GM12878 (cell line): ENCODE results near the gene OPCML. TPM values are rescaled to one million over a fixed set of nuclear protein-coding genes. Genes with fewer than 3 reads are reported as not detected.

Experiments used
- ATAC-seq: fragments of 200-7000 bp; cut with Tn5 transposase; 3 replicates; pipeline ENCODE4 v1.9.1; 2020; ENCODE audit warnings: mild to moderate bottlenecking, moderate library complexity
- BruUV-seq: library from RNA; stranded (reverse); fragments of 400-500 nt; replicated peaks from 2 replicates; lab custom pipeline; 2021; lab: Mats Ljungman, UMichigan
- CTCF ChIA-PET: fragments of 300-600 bp; sonication (Branson Sonifier 250); formaldehyde crosslinking; extraction: SDS; loops from one replicate; lab custom pipeline; 2021; ENCODE audit warnings: inconsistent platforms; lab: Yijun Ruan, JAX
- POLR2A ChIA-PET: fragments of 350-600 bp; formaldehyde crosslinking; extraction: SDS; loops from one replicate; lab custom pipeline; 2021; ENCODE audit warnings: inconsistent platforms; lab: Charles Lee
- RAD21 ChIA-PET: fragments of 300-600 bp; sonication (Branson Sonifier 250); formaldehyde crosslinking; loops from one replicate; lab custom pipeline; 2023; ENCODE audit warnings: antibody characterized with exemption; ENCODE audit not compliant: unreplicated experiment; lab: Charles Lee
- SMC1A ChIA-PET: fragments of 300-600 bp; sonication (Branson Sonifier 250); formaldehyde crosslinking; loops from one replicate; lab custom pipeline; 2023; ENCODE audit not compliant: unreplicated experiment, uncharacterized antibody; lab: Charles Lee
- DNase-seq: peaks from one replicate; pipeline ENCODE4 v3.0.0-alpha.2; 2011; ENCODE audit warnings: low read depth, low spot score
- FAIRE-seq: peaks from 3 replicates; lab custom pipeline; 2011; peaks lifted over from hg19 to GRCh38; lab: Jason Lieb, UNC
- H2AFZ ChIP-seq: 2 replicates; pipeline ENCODE4 v1.6.0; 2011; ENCODE audit warnings: low read depth, low read length, control low read depth; ENCODE audit not compliant: control insufficient read depth
- H3K27ac ChIP-seq: 2 replicates; pipeline ENCODE4 v1.5.1; 2011; ENCODE audit warnings: control low read depth; ENCODE audit not compliant: control insufficient read depth, insufficient read depth
- H3K27me3 ChIP-seq, 2 experiments: replicated peaks in 1 of 2; 2 replicates each; pipeline versions ENCODE4 v1.6.0 to v1.6.1; 2011; ENCODE audit warnings: low read length in 1 of 2; ENCODE audit not compliant: control insufficient read depth in 2 of 2, insufficient read depth in 2 of 2
- H3K36me3 ChIP-seq, 2 experiments: 2 replicates each; pipeline ENCODE4 v1.5.1; 2011; ENCODE audit warnings: low read length in 1 of 2; ENCODE audit not compliant: control insufficient read depth in 2 of 2, insufficient read depth in 2 of 2
- H3K4me1 ChIP-seq: 2 replicates; pipeline ENCODE4 v1.6.1; 2011; ENCODE audit warnings: mild to moderate bottlenecking, low read length, moderate library complexity, mixed read lengths; ENCODE audit not compliant: control insufficient read depth, insufficient read depth
- H3K4me2 ChIP-seq: 2 replicates; pipeline ENCODE4 v1.6.0; 2011; ENCODE audit warnings: control low read depth; ENCODE audit not compliant: control insufficient read depth, insufficient read depth
- H3K4me3 ChIP-seq: fragments of 200-600 bp; sonication (generic); 2 replicates; pipeline ENCODE4 v1.5.1; 2016
- H3K79me2 ChIP-seq: 2 replicates; pipeline ENCODE4 v1.6.0; 2011; ENCODE audit warnings: low read length; ENCODE audit not compliant: control insufficient read depth, insufficient read depth
- H3K9ac ChIP-seq: 2 replicates; pipeline ENCODE4 v1.8.0; 2011; ENCODE audit warnings: low read length, control low read depth, mixed read lengths; ENCODE audit not compliant: control insufficient read depth, insufficient read depth
- H3K9me3 ChIP-seq: replicated peaks from 3 replicates; pipeline ENCODE4 v1.5.1; 2011; ENCODE audit warnings: mild to moderate bottlenecking, low read length; ENCODE audit not compliant: control insufficient read depth, insufficient read depth
- H4K20me1 ChIP-seq: 2 replicates; pipeline ENCODE4 v1.6.0; 2011; ENCODE audit not compliant: control insufficient read depth, insufficient read depth
- BRCA1 ChIP-seq: IDR thresholded peaks from 2 replicates; pipeline ENCODE4 v1.6.1; 2011; ENCODE audit warnings: low read depth, low read length, improper control_type of control experiment
- ESRRA ChIP-seq: IDR thresholded peaks from 2 replicates; pipeline ENCODE4 v1.6.1; 2012; ENCODE audit warnings: mild to moderate bottlenecking, low read length, improper control_type of control experiment
- ETV6 ChIP-seq, 2 experiments: fragments of 450-650 bp in 1 of 2; IDR thresholded peaks in 1 of 2; conservative IDR thresholded peaks in 1 of 2; 2 replicates each; pipeline ENCODE4 v1.6.1; 2014; ENCODE audit warnings: antibody characterized with exemption in 1 of 2, borderline replicate concordance in 1 of 2, low read depth in 1 of 2, mild to moderate bottlenecking in 1 of 2, moderate library complexity in 1 of 2
- HCFC1 ChIP-seq: fragments of 150-350 bp; IDR thresholded peaks from 2 replicates; pipeline ENCODE4 v1.6.1; 2014; ENCODE audit warnings: low read length
- MAX ChIP-seq: IDR thresholded peaks from 2 replicates; pipeline ENCODE4 v1.6.1; 2012; ENCODE audit warnings: low read depth, low read length, improper control_type of control experiment
- NFIC ChIP-seq: IDR thresholded peaks from 2 replicates; pipeline ENCODE4 v1.6.1; 2012; ENCODE audit warnings: low read depth, mild to moderate bottlenecking, inconsistent platforms, low read length, moderate library complexity
- NKRF ChIP-seq: fragments of 450-650 bp; conservative IDR thresholded peaks from 2 replicates; pipeline ENCODE4 v1.6.1; 2017; ENCODE audit warnings: mild to moderate bottlenecking, moderate library complexity
- PBX3 ChIP-seq: IDR thresholded peaks from 2 replicates; pipeline ENCODE4 v1.6.1; 2011; ENCODE audit warnings: mild to moderate bottlenecking, low read depth, low read length, moderate library complexity; ENCODE audit not compliant: insufficient replicate concordance
- PKNOX1 ChIP-seq: fragments of 450-650 bp; IDR thresholded peaks from 2 replicates; pipeline ENCODE4 v1.6.1; 2016; ENCODE audit warnings: mild to moderate bottlenecking
- SIX5 ChIP-seq: IDR thresholded peaks from 2 replicates; pipeline ENCODE4 v1.6.1; 2011; ENCODE audit warnings: mild to moderate bottlenecking, low read depth, low read length, moderate library complexity; ENCODE audit not compliant: severe bottlenecking
- SP1 ChIP-seq: IDR thresholded peaks from one replicate; pipeline ENCODE4 v1.6.1; 2011; ENCODE audit warnings: low read depth, low read length
- ZBTB11 ChIP-seq: fragments of 450-650 bp; formaldehyde crosslinking; IDR thresholded peaks from 2 replicates; pipeline ENCODE4 v1.5.0; 2022; ENCODE audit warnings: mild to moderate bottlenecking, missing genetic modification characterization
- WGBS: methylation state at CpG from one replicate; pipeline ENCODE4 v1.1.6; 2016; ENCODE audit warnings: low lambda C conversion rate; ENCODE audit not compliant: insufficient replicate concordance, insufficient coverage; ENCODE audit errors: missing lambda C conversion rate; 5-methylcytosine and 5-hydroxymethylcytosine counted together
- in situ Hi-C: fragments of 300-500 bp; cut with MboI; formaldehyde crosslinking; loops from 9 replicates; pipeline ENCODE4 v1.14.3; 2018; ENCODE audit warnings: mixed read lengths
- intact Hi-C: fragments of 100-400 bp; cut with micrococcal nuclease; formaldehyde crosslinking; loops from one replicate; pipeline ENCODE4 v1.14.2; 2022; ENCODE audit not compliant: unreplicated experiment
- polyA plus RNA-seq, 11 experiments: library from polyadenylated mRNA; depleted of rRNA in 4 of 11; unstranded in 6 of 11; stranded (reverse) in 5 of 11; fragments of >200 nt; fragmentation: Nextera tagmentation in 4 of 11; fragmentation: Illumina TruSeq in 1 of 11; extraction: Ambion mirVana in 4 of 11; extraction: Trizol in 1 of 11; gene quantifications; 1 replicate in 1 of 11; 2 replicates in 10 of 11; pipeline versions ENCODE4 v1.2.1 to v1.2.3, GENCODE V29; 2011 to 2016; ENCODE audit warnings: inconsistent platforms in 2 of 11, missing spikeins in 2 of 11, low read depth in 1 of 11
- total RNA-seq, 4 experiments: library from RNA; depleted of rRNA in 3 of 4; stranded (reverse); fragments of >200 nt in 3 of 4; fragmentation: Illumina TruSeq in 1 of 4; extraction: Trizol in 1 of 4; gene quantifications; 2 replicates each; pipeline versions ENCODE4 v1.2.1 to v1.2.3, GENCODE V29; 2013 to 2021

Gene OPCML
- total and polyA plus RNA-seq, 10 of the 15 experiments (the other 5 are each of a cell fraction or from before 2014, with no cell fraction given), result 0.84 TPM; not detected in 9

- TF ChIP-seq PBX3 (no peak), MAX (no peak), PKNOX1 (no peak)
Measured at GRCh38 chr11:132883241-132883640, 649.1 kb downstream of the OPCML start (continued).

- H3K9me3 ChIP-seq, result no peaks in the 10 kb centered on the region
- H3K4me3 ChIP-seq, result no peak overlapping the region
- WGBS, result 43% methylated on average over 3 of the region's 3 CpGs
- in situ Hi-C loops, result no loop called here
- H3K36me3 ChIP-seq, result no peaks in the 10 kb centered on the region
- POLR2A ChIA-PET, result interaction anchor here (0.7 kb wide), 1 partner anchor 90 kb away, joined by 3 read pairs; no protein-coding TSS in a partner anchor
- no peak overlapping the region for H3K9ac ChIP-seq
- DNase-seq (no peak), ATAC-seq (no peak), FAIRE-seq (no peak)
- BruUV-seq, result no TSS peak
- no peaks in the 10 kb centered on the region for H3K79me2 ChIP-seq
- H2AFZ ChIP-seq, result no peak overlapping the region
- H4K20me1 ChIP-seq, result no peaks in the 10 kb centered on the region
- CTCF ChIA-PET, result no interaction called here
- peaks cover 0 to 2% of the 10 kb centered on the region in 2 experiments; a peak in 2 of 4 replicates for H3K27me3 ChIP-seq
- RAD21 ChIA-PET, result no interaction called here
- H3K4me1 ChIP-seq, result no peaks in the 10 kb centered on the region
- no peak overlapping the region for H3K27ac ChIP-seq
- no peak overlapping the region for H3K4me2 ChIP-seq
- SMC1A ChIA-PET, result interaction anchor here (0.6 kb wide), 1 partner anchor 14 kb away, joined by 3 read pairs; no protein-coding TSS in a partner anchor
- intact Hi-C loops, result no loop called here
- TF ChIP-seq NKRF (no peak), BRCA1 (no peak), ZBTB11 (CRISPR knock-in tag) (no peak), ETV6 (conservative IDR thresholded peaks at IDR 0.05 in 1 of 2, IDR thresholded peaks at IDR 0.05 in 1 of 2; ENCODE audit: borderline replicate concordance in 1 of 2, low read depth in 1 of 2) (no peak), NFIC (no peak), ESRRA (no peak), SP1 (no peak), SIX5 (no peak), HCFC1 (no peak)
Measured at GRCh38 chr11:132881622-132882021, 650.7 kb downstream of the OPCML start.
